NCI-H1417 treated with DMSO at 0.1 percent for 48 hours (cell line): ENCODE results near the gene NOD1.
"Not testable (repeated sequence)": the region's sequence is repeated elsewhere in the genome, so short reads cannot be mapped to it uniquely, and the experiment has no call there.

Experiments used
- DNase-seq: peaks from one replicate; lab custom pipeline; 2025; lab: John Stamatoyannopoulos, UW

The NOD1 gene

DNA sequence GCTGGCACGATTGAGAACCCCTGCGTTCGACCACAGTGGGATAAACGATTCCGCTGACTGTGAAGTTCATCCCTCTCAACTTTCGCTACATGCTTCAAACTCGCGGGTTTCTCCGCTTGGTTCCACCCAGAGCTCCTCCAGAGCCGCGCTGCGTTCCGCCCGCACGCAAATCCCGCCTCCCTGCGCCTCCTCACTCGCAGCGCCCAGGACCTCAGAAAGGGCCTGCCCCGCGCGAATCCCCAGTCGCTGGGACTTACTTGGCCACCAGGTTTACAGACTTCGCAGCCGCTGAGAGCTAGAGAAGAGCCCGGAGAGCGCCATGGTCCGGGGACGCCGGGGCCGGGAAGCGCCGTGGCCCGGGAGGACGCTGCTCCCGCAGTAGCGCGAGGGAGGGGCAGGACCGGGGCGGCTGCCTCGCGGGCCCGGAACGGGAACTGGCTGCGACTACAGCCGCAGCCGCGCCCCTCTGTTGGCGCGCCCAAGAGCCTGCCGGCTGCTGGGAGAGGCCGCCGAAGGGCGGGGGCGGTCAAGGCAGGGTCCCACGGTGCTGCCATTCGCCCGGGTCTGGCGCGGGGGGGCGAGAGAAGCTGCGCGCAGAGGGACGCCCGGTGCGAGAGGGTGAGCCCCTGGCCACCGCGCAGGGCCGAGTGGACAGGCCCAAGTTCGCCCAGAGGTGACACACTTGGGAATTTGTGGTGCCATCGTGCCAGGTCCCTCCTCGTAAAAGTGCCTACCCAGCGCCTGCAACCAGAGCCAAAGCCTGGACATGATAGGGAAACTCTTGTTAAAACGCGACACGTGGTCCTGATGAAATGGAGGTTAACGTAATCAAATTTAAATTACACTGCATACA is at the start of gene NOD1:
Gene NOD1 (minus strand): TSS at position 436 of the 853 bp plus-strand sequence. CDS start 21,863 bp downstream, outside the sequence.
- DNase-seq = peak; percentile 24

- not testable (repeated sequence) for DNase-seq
These were observed 48.7 kb upstream of the NOD1 start for GRCh38 chr7:30527297-30527696.

DNA sequence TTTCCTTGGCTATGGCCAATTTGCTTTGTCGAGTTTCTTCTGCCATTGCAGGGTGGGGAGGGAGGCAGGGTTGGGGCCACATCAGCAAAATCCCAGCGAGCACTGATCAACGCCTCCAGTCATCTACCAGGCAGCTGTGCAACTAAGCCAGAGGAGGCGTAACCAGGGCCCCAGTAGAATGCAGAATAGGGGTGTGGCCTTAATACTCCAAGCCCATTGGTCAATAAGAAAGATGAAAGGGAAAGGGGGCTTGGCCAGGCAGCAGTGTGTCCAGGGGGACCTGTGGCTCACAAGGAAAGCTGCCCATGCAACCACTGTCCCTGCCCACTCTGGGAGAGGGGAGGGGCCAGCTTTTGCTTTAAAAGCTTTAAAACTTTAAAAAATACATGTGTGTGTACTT is 47.6 kb upstream of the NOD1 start:
- no peak for DNase-seq

DNA sequence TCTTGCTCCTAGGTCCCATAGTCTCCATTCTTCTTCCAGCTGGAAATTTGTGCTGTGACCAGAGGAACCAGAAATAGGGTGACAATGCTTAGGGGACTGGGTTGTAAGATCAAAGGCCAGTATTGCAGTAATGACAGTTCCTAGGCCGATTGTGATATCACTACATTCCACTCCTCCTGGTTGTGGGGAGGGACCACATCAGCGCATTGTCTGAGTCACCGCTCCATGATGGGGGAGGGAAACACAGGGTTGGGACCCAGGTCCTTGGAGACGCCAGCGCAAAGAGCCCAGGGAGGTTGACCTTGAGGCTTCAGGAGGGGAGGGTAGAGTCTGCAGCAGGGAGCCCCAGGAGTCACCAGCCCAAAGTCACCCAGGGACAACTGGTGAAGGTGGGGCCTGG is 46.8 kb upstream of the NOD1 start:
- DNase-seq = no peak

DNA sequence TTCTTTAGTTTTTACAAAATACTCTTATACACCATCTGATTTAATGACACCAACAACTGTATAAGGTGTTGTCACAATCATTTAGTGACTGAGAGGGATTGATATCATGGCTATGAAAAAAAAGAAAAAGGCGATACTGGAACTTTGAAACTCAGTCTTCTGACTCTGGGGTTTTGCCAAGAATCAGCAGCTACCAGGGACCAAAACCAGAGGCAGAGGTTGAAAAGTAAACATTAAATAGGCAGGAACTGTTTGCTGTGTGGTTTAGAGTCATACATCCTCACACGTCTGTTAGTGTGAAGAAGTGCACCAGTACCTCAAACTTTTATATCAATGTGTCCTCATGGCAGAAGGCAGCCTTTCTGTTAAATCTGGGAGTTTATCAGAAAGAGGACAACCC is 46.0 kb upstream of the NOD1 start:
- DNase-seq = no peak

DNA sequence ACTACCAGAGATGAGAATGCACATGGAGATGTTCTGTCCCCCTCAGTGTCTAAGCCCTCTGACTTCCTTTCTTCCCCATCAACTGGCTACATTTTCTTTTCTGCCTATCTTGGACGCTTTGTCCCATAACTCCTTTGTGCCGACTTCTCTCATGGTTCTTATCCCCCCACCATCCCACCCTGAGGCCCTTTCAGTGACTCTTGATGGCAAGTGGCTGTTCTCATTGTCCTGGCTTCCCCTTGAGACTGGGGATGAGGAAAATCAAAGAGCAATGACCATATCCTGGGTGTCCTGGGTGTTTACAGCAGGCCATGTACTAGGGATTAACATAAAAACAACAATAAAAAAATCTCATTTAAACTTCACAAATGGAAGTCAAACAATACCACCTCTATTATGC is 44.9 kb upstream of the NOD1 start:
- DNase-seq = no peak

DNA sequence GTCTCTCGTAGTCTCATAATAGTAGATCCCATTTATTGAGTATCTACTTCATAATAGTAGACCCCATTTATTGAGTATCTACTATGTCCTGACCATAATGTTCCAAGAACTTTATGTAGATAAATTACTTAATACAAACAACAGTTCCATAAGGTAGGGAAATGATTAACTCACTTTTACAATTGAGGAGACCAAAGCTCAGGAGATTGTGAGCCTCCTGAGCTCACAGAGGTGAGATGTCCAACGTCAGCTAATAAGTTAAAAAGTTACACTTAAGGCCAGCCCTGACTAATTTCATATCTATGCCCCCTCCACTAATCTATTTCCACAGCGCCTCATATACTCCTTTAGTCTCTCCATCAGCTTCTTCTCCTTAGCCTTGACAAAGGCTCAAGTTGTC is 43.6 kb upstream of the NOD1 start:
- DNase-seq = no peak

GRCh38 chr7:30521532-30521931 is 42.9 kb upstream of the NOD1 start:
- no peak for DNase-seq

- DNase-seq = peak; percentile 33
These were observed 40.5 kb upstream of the NOD1 start for GRCh38 chr7:30519122-30519521.

- DNase-seq = no peak
These were observed 37.2 kb upstream of the NOD1 start for GRCh38 chr7:30515761-30516160.

DNA sequence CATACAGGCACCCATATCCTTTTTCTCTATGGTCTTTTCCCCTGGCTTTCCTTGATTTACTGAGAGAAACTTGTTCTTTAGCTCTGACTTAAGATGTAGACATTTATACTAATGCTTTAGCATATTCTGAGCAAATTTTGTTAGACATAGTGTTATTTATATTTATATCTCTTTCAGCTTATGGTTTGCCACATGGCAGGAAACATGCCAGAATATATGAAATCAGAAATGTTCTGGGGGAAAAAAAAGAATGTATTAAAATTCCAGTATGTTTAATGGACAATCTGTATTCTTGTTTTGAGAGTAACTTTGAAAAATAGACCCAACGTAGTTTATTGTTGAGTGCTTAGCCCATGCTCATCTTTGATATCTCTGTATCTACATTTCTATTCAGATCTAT is 36.2 kb upstream of the NOD1 start:
- no peak for DNase-seq

DNA sequence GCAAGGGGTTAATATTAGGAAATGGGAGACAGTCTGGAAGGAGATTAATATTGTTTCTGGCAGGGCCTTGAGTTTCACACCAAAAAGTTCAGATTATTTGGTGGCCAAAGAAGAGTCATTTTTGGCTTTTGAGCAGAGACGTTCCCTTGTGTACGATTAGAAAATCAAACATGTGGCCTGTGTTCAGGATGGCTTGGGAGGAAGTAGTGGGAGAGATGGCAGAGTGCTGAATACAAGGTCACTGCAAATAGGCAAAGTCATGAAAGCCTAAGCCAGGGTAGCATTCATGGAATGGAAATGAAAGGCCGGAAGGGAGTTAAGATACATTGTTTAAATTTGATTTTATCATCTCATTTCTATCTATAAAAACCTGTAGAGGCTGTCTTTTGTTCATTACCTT is 35.6 kb upstream of the NOD1 start:
- DNase-seq = no peak

DNA sequence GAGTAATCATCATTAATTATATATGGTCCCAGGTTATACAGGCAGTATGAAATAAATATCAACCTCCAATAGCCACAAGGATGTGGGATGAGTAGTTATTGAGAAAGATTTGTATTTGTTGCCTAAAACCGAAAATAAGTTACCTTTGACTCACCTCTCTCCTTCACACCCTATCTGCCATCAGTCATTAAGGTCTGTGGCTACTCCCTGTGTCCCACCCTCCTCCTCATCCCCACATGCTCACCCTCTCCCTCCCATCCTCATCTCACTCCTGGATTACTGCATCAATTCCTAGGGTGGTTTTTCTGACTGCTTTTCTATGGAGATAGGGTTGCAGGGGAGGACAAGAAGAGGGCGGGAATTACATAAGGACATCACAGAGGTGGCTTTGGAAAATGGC is 35.2 kb upstream of the NOD1 start:
- no peak for DNase-seq

- DNase-seq = no peak
These were observed 33.5 kb upstream of the NOD1 start for GRCh38 chr7:30511973-30512662.

DNA sequence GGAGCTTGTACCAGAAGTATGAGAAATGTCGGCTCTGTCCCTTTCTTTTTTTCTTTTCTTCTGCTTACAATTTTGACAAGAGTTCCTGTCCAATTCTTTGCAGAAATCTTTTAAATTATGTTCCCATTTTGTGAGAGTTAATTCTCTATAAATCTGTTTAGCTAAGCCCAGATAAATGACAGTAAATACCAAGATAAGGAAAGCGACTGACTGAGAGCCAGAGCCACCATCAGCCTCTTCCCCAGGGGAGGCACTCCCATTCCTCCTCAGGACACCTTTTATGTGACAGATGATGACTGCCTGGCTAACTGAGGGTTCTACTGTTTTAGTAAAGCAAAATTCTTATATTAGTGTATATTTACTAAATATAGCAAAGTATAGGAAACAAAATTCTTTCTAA is 32.9 kb upstream of the NOD1 start:
- no peak for DNase-seq

DNA sequence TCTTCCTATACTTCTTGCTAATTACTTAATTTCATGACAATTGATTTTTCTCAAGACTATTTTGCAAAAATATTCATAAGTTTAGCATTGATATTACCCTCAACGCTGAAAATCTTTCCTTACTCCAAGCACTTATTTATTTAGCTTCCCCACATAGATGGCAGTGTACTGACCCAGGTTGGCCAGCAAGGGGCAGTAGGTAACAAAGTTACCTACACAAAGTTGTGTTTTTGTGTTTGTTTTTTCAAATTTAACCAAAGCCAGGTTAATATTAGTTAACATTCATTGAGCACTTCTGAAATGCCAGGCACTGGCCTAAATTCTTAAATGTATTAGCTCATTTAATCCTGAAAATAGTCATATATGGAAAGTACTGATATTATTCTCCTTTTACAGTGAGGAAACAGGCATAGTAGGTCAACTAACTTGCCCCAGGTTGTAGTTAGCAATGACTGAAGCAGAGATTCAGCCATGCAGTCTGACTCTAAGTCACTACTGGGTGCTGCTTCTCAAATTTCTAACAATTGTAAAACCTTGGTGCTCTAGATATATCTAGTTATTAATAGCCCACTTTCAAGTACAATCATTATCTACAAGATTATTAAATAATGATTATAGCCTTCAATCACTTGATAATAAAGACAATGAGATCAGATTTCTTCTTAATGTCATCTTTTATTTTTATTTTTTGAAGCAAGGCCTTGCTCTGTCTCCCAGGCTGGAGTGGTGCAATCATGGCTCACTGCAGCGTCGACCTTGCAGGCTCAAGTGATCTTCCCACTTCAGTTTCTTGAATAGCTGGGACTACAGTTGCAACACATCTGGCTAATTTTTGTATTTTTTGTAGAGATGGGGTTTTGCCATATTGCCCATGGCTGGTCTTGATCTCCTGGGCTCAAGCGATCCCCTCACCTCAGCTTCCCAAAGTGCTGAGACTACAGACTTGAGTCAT is 31.8 kb upstream of the NOD1 start:
- no peak for DNase-seq

- not testable (repeated sequence) for DNase-seq
These were observed 30.7 kb upstream of the NOD1 start for GRCh38 chr7:30509171-30509857.

GRCh38 chr7:30507346-30507900 is 28.8 kb upstream of the NOD1 start:
- DNase-seq = not testable (repeated sequence)

DNA sequence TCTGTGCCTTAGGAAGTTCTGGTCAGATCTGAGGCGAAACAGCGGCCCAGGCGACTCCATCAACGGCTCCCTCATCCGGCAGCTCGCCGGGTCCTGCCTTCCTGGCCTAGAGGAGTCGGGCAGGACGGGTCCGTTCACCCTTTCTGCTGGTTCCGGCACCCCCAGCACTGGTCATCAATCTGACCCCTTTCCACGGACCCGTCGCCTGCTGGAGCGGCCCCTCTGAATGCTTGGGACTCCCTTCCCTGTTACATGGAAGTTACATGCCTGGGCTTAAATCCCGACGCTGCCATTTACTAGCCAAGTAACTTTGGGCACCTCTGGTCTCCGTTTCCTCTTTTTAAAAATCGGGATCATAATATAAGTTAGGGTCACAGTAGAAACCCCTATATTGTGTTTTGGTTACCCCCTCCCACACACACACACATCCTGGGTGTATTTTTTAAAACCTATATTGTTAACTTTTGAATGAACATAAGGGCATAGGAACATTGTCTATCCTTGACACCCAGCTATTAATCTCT is 26.7 kb upstream of the NOD1 start:
- DNase-seq = no peak

GRCh38 chr7:30504301-30505173 is 26.0 kb upstream of the NOD1 start, which contains the start of gene GGCT:
TSS of gene GGCT (minus strand) at chr7:30504829. CDS start at chr7:30504709, 120 bp downstream.
- DNase-seq = peak; percentile 95
